ENCODE measurements around the gene ADRA2B. TPM values are rescaled to one million over a fixed set of nuclear protein-coding genes. Genes with fewer than 3 reads are reported as not detected.
"Not testable (repeated sequence)": the region's sequence is repeated elsewhere in the genome, so short reads cannot be mapped to it uniquely, and the experiment has no call there.

Gene ADRA2B
- under 1 TPM; 0.30 to 0.54 TPM for total RNA-seq

GRCh38 chr2:96116424-96116878 lies at the start of gene ADRA2B:
Gene ADRA2B, minus strand, starts transcription at chr2:96116571. Its CDS starts 422 bp downstream, at chr2:96116149.
- CTCF ChIA-PET: interaction anchor here (0.6 to 4.2 kb wide), 25 partner anchors 10 to 1547 kb away, joined by 3 to 33 read pairs (median 4); partner anchors contain the start of genes ANKRD36C and ASTL
- Mint-ChIP-seq H3K4me1 (peaks cover 10% of the 10 kb centered on the region), H3K9me3 (ENCODE audit: low read depth) (no peaks in the 10 kb centered on the region), H3K36me3 (ENCODE audit: low read depth) (no peaks in the 10 kb centered on the region), H3K27me3 (peaks cover 32% of the 10 kb centered on the region), H3K27ac (no peak within 1 kb of the TSS), H3K4me3 (peak within 1 kb of the TSS; percentile 66)
- DNase-seq: peak; percentile 88
- POLR2A ChIA-PET: interaction anchor here (0.6 to 0.9 kb wide), 4 partner anchors 32 to 387 kb away, joined by 3 to 7 read pairs (median 3); no protein-coding TSS in a partner anchor
- ATAC-seq: peak; percentile 63
- intact Hi-C loops (cut with DNase I, micrococcal nuclease): loop anchor here (1.0 to 10.0 kb wide), 6 partner anchors 48 to 151 kb away; partner anchors contain the start of genes CIAO1 (in 2 of the 2), STARD7 (in 1 of the 2) and TMEM127 (in 1 of the 2)

GRCh38 chr2:96164459-96165184 lies 48.3 kb upstream of the ADRA2B start:
- ATAC-seq (peak; percentile 85), DNase-seq (peak; percentile 88)
- CTCF ChIA-PET: interaction anchor here (1.5 to 3.6 kb wide), 3 partner anchors 10 to 46 kb away, joined by 5 to 19 read pairs (median 18); no protein-coding TSS in a partner anchor
- Mint-ChIP-seq H3K4me1 (peaks cover 80% of the 10 kb centered on the region), H3K36me3 (ENCODE audit: low read depth) (peaks cover 13% of the 10 kb centered on the region), H3K9me3 (ENCODE audit: low read depth) (peaks cover 13% of the 10 kb centered on the region), H3K4me3 (peak overlapping the region; percentile 82), H3K27me3 (no peaks in the 10 kb centered on the region), H3K27ac (peak overlapping the region; percentile 100)
- POLR2A ChIA-PET: interaction anchor here (0.6 to 4.1 kb wide), 4 partner anchors 10 to 24 kb away, joined by 3 to 118 read pairs (median 6); partner anchors contain the start of gene DUSP2
- intact Hi-C loops (cut with DNase I, micrococcal nuclease): loop anchor here (1.0 to 5.0 kb wide), 7 partner anchors 8 to 323 kb away; partner anchors contain the start of genes ADRA2B (in 1 of the 2), CIAO1 (in 1 of the 2), DUSP2 (in 1 of the 2) and STARD7 (in 1 of the 2)

- ATAC-seq (peak; percentile 43), DNase-seq (peak; percentile 91)
- Mint-ChIP-seq H3K9me3 (ENCODE audit: low read depth) (peaks cover 9% of the 10 kb centered on the region), H3K4me3 (peak overlapping the region; percentile 82), H3K4me1 (peaks cover 83% of the 10 kb centered on the region), H3K36me3 (ENCODE audit: low read depth) (peaks cover 10% of the 10 kb centered on the region), H3K27ac (peak overlapping the region; percentile 100), H3K27me3 (no peaks in the 10 kb centered on the region)
- ChIA-PET POLR2A (interaction anchor here (0.5 to 4.1 kb wide), 7 partner anchors 10 to 375 kb away, joined by 3 to 118 read pairs (median 4); partner anchors contain the start of genes DUSP2 and STARD7), CTCF (interaction anchor here (0.6 to 3.6 kb wide), 6 partner anchors 10 to 45 kb away, joined by 3 to 19 read pairs (median 4); no protein-coding TSS in a partner anchor)
- intact Hi-C loops (cut with DNase I, micrococcal nuclease): loop anchor here (1.0 to 5.0 kb wide), 7 partner anchors 8 to 323 kb away; partner anchors contain the start of genes ADRA2B (in 1 of the 2), CIAO1 (in 1 of the 2), DUSP2 (in 1 of the 2) and STARD7 (in 1 of the 2)
Measured at GRCh38 chr2:96163768-96164429, 47.5 kb upstream of the ADRA2B start.

GRCh38 chr2:96163415-96163767 lies 47.0 kb upstream of the ADRA2B start:
- Mint-ChIP-seq H3K9me3 (ENCODE audit: low read depth) (peaks cover 9% of the 10 kb centered on the region), H3K4me3 (peak overlapping the region; percentile 82), H3K4me1 (peaks cover 85% of the 10 kb centered on the region), H3K27ac (peak overlapping the region; percentile 100), H3K27me3 (no peaks in the 10 kb centered on the region), H3K36me3 (ENCODE audit: low read depth) (peaks cover 10% of the 10 kb centered on the region)
- intact Hi-C loops (cut with DNase I, micrococcal nuclease): loop anchor here in 1 of 2 experiments (5.0 kb wide), 1 partner anchor 324 kb away; no protein-coding TSS in a partner anchor
- DNase-seq: no peak
- ChIA-PET POLR2A (interaction anchor here (0.5 to 4.1 kb wide), 6 partner anchors 11 to 375 kb away, joined by 3 to 118 read pairs (median 4); partner anchors contain the start of genes DUSP2 and STARD7), CTCF (interaction anchor here (0.6 to 3.6 kb wide), 9 partner anchors 10 to 45 kb away, joined by 3 to 19 read pairs (median 4); no protein-coding TSS in a partner anchor)
- peak; percentile 0 for ATAC-seq

- H3K36me3 Mint-ChIP-seq (ENCODE audit: low read depth): peaks cover 10% of the 10 kb centered on the region
- peaks cover 9% of the 10 kb centered on the region for H3K9me3 Mint-ChIP-seq (ENCODE audit: low read depth)
- no peak for ATAC-seq
- ChIA-PET CTCF (interaction anchor here (1.3 to 3.6 kb wide), 2 partner anchors 10 to 15 kb away, joined by 11 to 18 read pairs; no protein-coding TSS in a partner anchor), POLR2A (interaction anchor here (0.6 to 4.1 kb wide), 2 partner anchors 17 to 127 kb away, joined by 3 to 118 read pairs; partner anchors contain the start of gene DUSP2)
- peak overlapping the region; percentile 100 for H3K27ac Mint-ChIP-seq
- no peaks in the 10 kb centered on the region for H3K27me3 Mint-ChIP-seq
- peak; percentile 39 for DNase-seq
- H3K4me1 Mint-ChIP-seq: peaks cover 86% of the 10 kb centered on the region
- intact Hi-C loops (cut with DNase I, micrococcal nuclease): loop anchor here in 1 of 2 experiments (5.0 kb wide), 1 partner anchor 325 kb away; no protein-coding TSS in a partner anchor
- no peak overlapping the region for H3K4me3 Mint-ChIP-seq
Measured at GRCh38 chr2:96161898-96162297, 45.5 kb upstream of the ADRA2B start.

GRCh38 chr2:96160366-96160765 lies 44.0 kb upstream of the ADRA2B start:
- not testable (repeated sequence) for H3K9me3 Mint-ChIP-seq (ENCODE audit: low read depth); H3K27me3 Mint-ChIP-seq; H3K4me3 Mint-ChIP-seq; ATAC-seq
- Mint-ChIP-seq H3K27ac (peak overlapping the region; percentile 77), H3K4me1 (peaks cover 95% of the 10 kb centered on the region), H3K36me3 (ENCODE audit: low read depth) (peaks cover 10% of the 10 kb centered on the region)
- ChIA-PET POLR2A (interaction anchor here (0.6 to 4.1 kb wide), 2 partner anchors 9 to 15 kb away, joined by 3 to 119 read pairs; partner anchors contain the start of gene DUSP2), CTCF (interaction anchor here (3.3 to 4.1 kb wide), 2 partner anchors 13 to 18 kb away, joined by 14 to 33 read pairs; no protein-coding TSS in a partner anchor)
- intact Hi-C loops (cut with DNase I, micrococcal nuclease): loop anchor here in 1 of 2 experiments (5.0 kb wide), 1 partner anchor 327 kb away; no protein-coding TSS in a partner anchor
- DNase-seq: peak; percentile 5

- peak; percentile 7 for ATAC-seq
- CTCF ChIA-PET: interaction anchor here (0.6 to 4.1 kb wide), 9 partner anchors 11 to 167 kb away, joined by 3 to 33 read pairs (median 6); partner anchors contain the start of gene ASTL
Measured at GRCh38 chr2:96159084-96159830, 42.9 kb upstream of the ADRA2B start.

GRCh38 chr2:96158554-96158940 lies 42.2 kb upstream of the ADRA2B start:
- intact Hi-C loops (cut with DNase I, micrococcal nuclease): loop anchor here in 1 of 2 experiments (1.0 kb wide), 1 partner anchor 16 kb away; no protein-coding TSS in a partner anchor
- Mint-ChIP-seq H3K36me3 (ENCODE audit: low read depth) (peaks cover 10% of the 10 kb centered on the region), H3K9me3 (ENCODE audit: low read depth) (peaks cover 9% of the 10 kb centered on the region), H3K27ac (peak overlapping the region; percentile 98), H3K4me1 (peaks cover 90% of the 10 kb centered on the region), H3K4me3 (peak overlapping the region; percentile 61), H3K27me3 (no peaks in the 10 kb centered on the region)
- no peak for ATAC-seq
- peak; percentile 17 for DNase-seq
- ChIA-PET CTCF (interaction anchor here (0.7 to 4.1 kb wide), 8 partner anchors 11 to 166 kb away, joined by 3 to 33 read pairs (median 6); partner anchors contain the start of gene ASTL), POLR2A (interaction anchor here (0.7 to 4.1 kb wide), 5 partner anchors 13 to 167 kb away, joined by 3 to 119 read pairs (median 3); partner anchors contain the start of genes ASTL, DUSP2 and ITPRIPL1)

More at GRCh38 chr2:96159084-96159830, 42.9 kb upstream of the ADRA2B start:
- peak; percentile 85 for DNase-seq
- Mint-ChIP-seq H3K27ac (peak overlapping the region; percentile 98), H3K4me3 (peak overlapping the region; percentile 61), H3K27me3 (no peaks in the 10 kb centered on the region), H3K4me1 (peaks cover 95% of the 10 kb centered on the region), H3K36me3 (ENCODE audit: low read depth) (peaks cover 10% of the 10 kb centered on the region), H3K9me3 (ENCODE audit: low read depth) (peaks cover 9% of the 10 kb centered on the region)
- intact Hi-C loops (cut with DNase I, micrococcal nuclease): no loop called here
- POLR2A ChIA-PET: interaction anchor here (0.6 to 4.1 kb wide), 3 partner anchors 8 to 15 kb away, joined by 3 to 119 read pairs (median 6); partner anchors contain the start of gene DUSP2

Data from activated CD4-positive, alpha-beta T cell treated with anti-CD3 and anti-CD28 coated beads for 36 hours (primary cell).